ENCODE measurements around the gene ZBTB12. TPM values are rescaled to one million over a fixed set of nuclear protein-coding genes. Genes with fewer than 3 reads are reported as not detected.

Gene ZBTB12
- total and polyA plus RNA-seq, 9 of the 15 experiments (the other 6 are each of a cell fraction or from before 2014, with no cell fraction given) = 0.03 to 12.4 (median 5.8) TPM; not detected in 1

GRCh38 chr6:31889331-31889972, 12.4 kb downstream of the ZBTB12 start (continued):
- no peak for TF ChIP-seq MECOM (CRISPR knock-in tag; IDR thresholded peaks at IDR 0.05)
- no peak for TF ChIP-seq HMG20A (CRISPR knock-in tag; conservative IDR thresholded peaks at IDR 0.05)
- no peak for TF ChIP-seq POLR2G (IDR thresholded peaks at IDR 0.05; ENCODE audit: low read depth, low read length)
- no peak for TF ChIP-seq TRIM24 (IDR thresholded peaks at IDR 0.05)

DNA sequence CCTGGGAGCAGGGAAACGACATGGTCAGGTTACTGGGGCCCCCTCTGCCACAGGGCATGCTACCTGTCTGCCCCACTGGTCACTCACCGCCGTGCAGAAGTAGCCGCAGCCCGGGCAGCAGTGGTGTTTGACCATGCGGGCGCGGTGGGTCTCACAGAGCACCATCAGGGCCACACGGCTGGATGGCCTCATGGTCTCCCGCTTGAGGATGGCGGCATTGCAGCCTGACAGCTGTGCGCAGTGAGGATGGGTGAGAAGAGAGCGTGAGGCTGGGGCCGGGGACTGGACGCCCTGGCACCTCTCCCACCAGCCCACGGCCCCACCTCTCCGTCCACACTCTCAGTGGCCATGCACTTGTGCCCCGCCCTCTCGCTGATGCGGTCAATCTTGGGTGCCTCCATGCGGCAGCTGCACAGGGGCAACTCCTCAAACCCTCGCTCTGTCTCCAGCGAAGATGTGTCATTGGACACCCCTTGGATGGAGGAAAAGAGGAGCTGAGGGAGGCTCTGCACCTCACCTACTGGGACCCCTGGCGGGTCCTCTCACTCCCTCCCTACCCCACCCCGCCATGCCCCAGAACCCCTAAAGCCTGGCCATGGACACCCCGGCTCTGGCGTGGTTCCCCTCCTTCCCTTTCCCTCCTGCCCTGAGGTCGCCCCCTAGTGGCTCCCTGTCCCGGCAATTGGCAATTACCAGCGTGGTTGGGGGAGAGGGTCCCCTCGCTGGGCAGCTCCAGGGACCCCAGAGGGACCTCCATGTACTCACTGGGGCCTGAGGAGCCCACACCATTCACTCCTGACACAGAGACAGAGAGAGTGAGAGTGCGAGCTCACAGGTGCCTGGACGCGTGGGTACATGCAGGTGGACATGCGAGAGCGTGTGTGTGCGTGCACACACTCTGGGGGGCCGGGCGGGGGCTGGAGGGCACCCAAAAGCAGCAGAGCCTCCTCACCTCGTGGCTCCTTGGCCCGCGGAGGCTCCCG, 13.3 kb downstream of the ZBTB12 start:
- Histone ChIP-seq H3K4me1 (replicated peaks in 1 of 2; ENCODE audit: control insufficient read depth in 2 of 2, insufficient read depth in 2 of 2, low read length in 2 of 2) (peaks cover 0 to 23% of the 10 kb centered on the region in 2 experiments; a peak in 1 of 5 replicates), H3K27me3 (ENCODE audit: control insufficient read depth in 2 of 2, insufficient read depth in 2 of 2, low read length in 2 of 2) (no peaks in the 10 kb centered on the region), H3K9me1 (ENCODE audit: control insufficient read depth, insufficient read depth, low read length) (no peaks in the 10 kb centered on the region), H3K4me3 (no peak overlapping the region), H3K9me3 (replicated peaks; ENCODE audit: control insufficient read depth, insufficient read depth, low read depth, low read length) (no peaks in the 10 kb centered on the region), H2AFZ (ENCODE audit: low read depth, low read length) (peak overlapping the region; percentile 29; the same call in 1 of the 2 replicates), H3K79me2 (ENCODE audit: control insufficient read depth, insufficient read depth, low read length) (no peaks in the 10 kb centered on the region), H3K27ac (ENCODE audit: extremely low read depth, low read depth, low read length) (no peak overlapping the region), H3K9ac (ENCODE audit: insufficient read depth in 1 of 2, low read depth in 2 of 2, low read length in 2 of 2) (peak overlapping the region in 1 of 2 experiments; percentile 47; a peak in 1 of 4 replicates), H3K4me2 (ENCODE audit: insufficient read depth, low read length) (no peak overlapping the region), H4K20me1 (replicated peaks; ENCODE audit: control insufficient read depth, insufficient read depth, low read length) (no peaks in the 10 kb centered on the region), H3K36me3 (ENCODE audit: control insufficient read depth, insufficient read depth, low read length) (peaks cover 92% of the 10 kb centered on the region)
- intact Hi-C loops (cut with micrococcal nuclease) (no loop called here), in situ Hi-C loops (cut with MboI) (no loop called here)
- DNase-seq (ENCODE audit: extremely low read depth in 1 of 4, low spot score in 3 of 4) (peak; percentile 63 to 71 (median 69)), FAIRE-seq (peak; percentile 73), ATAC-seq (peak; percentile 86)
- BruUV-seq (replicated peaks) = TSS peak; percentile 66
- WGBS (ENCODE audit: insufficient coverage, low coverage, missing lambda C conversion rate) = 66% methylated on average over 39 of the region's 43 CpGs
- ChIA-PET POLR2A (interaction anchor here (0.6 to 1.6 kb wide), 2 partner anchors 14 to 66 kb away, joined by 4 to 5 read pairs; no protein-coding TSS in a partner anchor), CTCF (ENCODE audit: low intra/inter-chr PET ratio) (interaction anchor here (0.5 to 0.8 kb wide), 2 partner anchors 55 to 94 kb away, joined by 3 read pairs; no protein-coding TSS in a partner anchor)
- TF ChIP-seq ZBTB34 (CRISPR knock-in tag; IDR thresholded peaks at IDR 0.05) = no peak
- peak; percentile 17 for TF ChIP-seq TBP (optimal IDR thresholded peaks at IDR 0.05; ENCODE audit: low read depth, low read length)
- TF ChIP-seq SMC3 (conservative IDR thresholded peaks at IDR 0.05; ENCODE audit: insufficient read depth, low read depth, low read length) = peak; percentile 50
- TF ChIP-seq, protein P1, sequence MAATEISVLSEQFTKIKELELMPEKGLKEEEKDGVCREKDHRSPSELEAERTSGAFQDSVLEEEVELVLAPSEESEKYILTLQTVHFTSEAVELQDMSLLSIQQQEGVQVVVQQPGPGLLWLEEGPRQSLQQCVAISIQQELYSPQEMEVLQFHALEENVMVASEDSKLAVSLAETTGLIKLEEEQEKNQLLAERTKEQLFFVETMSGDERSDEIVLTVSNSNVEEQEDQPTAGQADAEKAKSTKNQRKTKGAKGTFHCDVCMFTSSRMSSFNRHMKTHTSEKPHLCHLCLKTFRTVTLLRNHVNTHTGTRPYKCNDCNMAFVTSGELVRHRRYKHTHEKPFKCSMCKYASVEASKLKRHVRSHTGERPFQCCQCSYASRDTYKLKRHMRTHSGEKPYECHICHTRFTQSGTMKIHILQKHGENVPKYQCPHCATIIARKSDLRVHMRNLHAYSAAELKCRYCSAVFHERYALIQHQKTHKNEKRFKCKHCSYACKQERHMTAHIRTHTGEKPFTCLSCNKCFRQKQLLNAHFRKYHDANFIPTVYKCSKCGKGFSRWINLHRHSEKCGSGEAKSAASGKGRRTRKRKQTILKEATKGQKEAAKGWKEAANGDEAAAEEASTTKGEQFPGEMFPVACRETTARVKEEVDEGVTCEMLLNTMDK (IDR thresholded peaks at IDR 0.05; ENCODE audit: borderline replicate concordance, insufficient read depth, low read depth, low read length, poor library complexity, severe bottlenecking) = peak; percentile 82
- TF ChIP-seq POLR2G (IDR thresholded peaks at IDR 0.05; ENCODE audit: low read depth, low read length) = peak; percentile 27; the same call in 1 of the 2 replicates
- TF ChIP-seq, protein P2, sequence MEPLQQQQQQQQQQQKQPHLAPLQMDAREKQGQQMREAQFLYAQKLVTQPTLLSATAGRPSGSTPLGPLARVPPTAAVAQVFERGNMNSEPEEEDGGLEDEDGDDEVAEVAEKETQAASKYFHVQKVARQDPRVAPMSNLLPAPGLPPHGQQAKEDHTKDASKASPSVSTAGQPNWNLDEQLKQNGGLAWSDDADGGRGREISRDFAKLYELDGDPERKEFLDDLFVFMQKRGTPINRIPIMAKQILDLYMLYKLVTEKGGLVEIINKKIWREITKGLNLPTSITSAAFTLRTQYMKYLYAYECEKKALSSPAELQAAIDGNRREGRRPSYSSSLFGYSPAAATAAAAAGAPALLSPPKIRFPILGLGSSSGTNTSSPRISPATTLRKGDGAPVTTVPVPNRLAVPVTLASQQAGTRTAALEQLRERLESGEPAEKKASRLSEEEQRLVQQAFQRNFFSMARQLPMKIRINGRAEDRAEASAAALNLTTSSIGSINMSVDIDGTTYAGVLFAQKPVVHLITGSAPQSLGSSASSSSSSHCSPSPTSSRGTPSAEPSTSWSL (CRISPR knock-in tag; IDR thresholded peaks at IDR 0.05; ENCODE audit: borderline replicate concordance) = no peak
- no peak for TF ChIP-seq ARNT (IDR thresholded peaks at IDR 0.05)
- TF ChIP-seq ZNF133 (CRISPR knock-in tag; IDR thresholded peaks at IDR 0.05) = no peak
- TF ChIP-seq RB1 (IDR thresholded peaks at IDR 0.05; ENCODE audit: low read depth) = 0 out of 2 replicates have a peak, but pooled peaks have one; percentile 14
- no peak for TF ChIP-seq ZC3H4 (CRISPR knock-in tag; IDR thresholded peaks at IDR 0.05; ENCODE audit: borderline replicate concordance)
